Nephron (organoid): ENCODE data around the gene ITFG1.
"Not testable (repeated sequence)": the region's sequence is repeated elsewhere in the genome, so short reads cannot be mapped to it uniquely, and the experiment has no call there.

ENCODE experiments used
- H3K27ac Mint-ChIP-seq, 3 experiments: 2 replicates each; pipeline ENCODE4 v1.8.0; 2020; ENCODE audit warnings: mixed read lengths in 3 of 3, mild to moderate bottlenecking in 2 of 3, moderate library complexity in 1 of 3
- H3K27me3 Mint-ChIP-seq: 2 replicates; pipeline ENCODE4 v1.8.0; 2021; ENCODE audit warnings: low read depth, mild to moderate bottlenecking, moderate library complexity, mixed read lengths
- H3K36me3 Mint-ChIP-seq: 2 replicates; pipeline ENCODE4 v1.8.0; 2020; ENCODE audit warnings: low read depth, mixed read lengths
- H3K4me1 Mint-ChIP-seq: 2 replicates; pipeline ENCODE4 v1.8.0; 2020; ENCODE audit warnings: mixed read lengths
- H3K4me3 Mint-ChIP-seq, 3 experiments: 2 replicates each; pipeline ENCODE4 v1.8.0; 2020; ENCODE audit warnings: mild to moderate bottlenecking in 3 of 3, mixed read lengths in 3 of 3, moderate library complexity in 2 of 3
- H3K9me3 Mint-ChIP-seq: 2 replicates; pipeline ENCODE4 v1.8.0; 2020; ENCODE audit warnings: mixed read lengths
- CTCF ChIP-seq, 3 experiments: fragments of 200-600 bp; sonication (generic); IDR thresholded peaks; one replicate each; pipeline ENCODE4 v1.5.0; 2021; ENCODE audit warnings: antibody characterized with exemption in 3 of 3; ENCODE audit not compliant: unreplicated experiment in 3 of 3

The ITFG1 gene

GRCh38 chr16:47197536-47198179, 263.2 kb downstream of the ITFG1 start:
- Mint-ChIP-seq H3K4me3 (no peak overlapping the region), H3K27ac (no peak overlapping the region), H3K9me3 (no peaks in the 10 kb centered on the region), H3K36me3 (peaks cover 24% of the 10 kb centered on the region), H3K4me1 (peaks cover 7% of the 10 kb centered on the region), H3K27me3 (no peaks in the 10 kb centered on the region)
- TF ChIP-seq CTCF (IDR thresholded peaks at IDR 0.05; ENCODE audit: unreplicated experiment in 3 of 3), result no peak

GRCh38 chr16:47196457-47196856, 264.4 kb downstream of the ITFG1 start:
- Mint-ChIP-seq H3K36me3 (peaks cover 32% of the 10 kb centered on the region), H3K27ac (no peak overlapping the region), H3K27me3 (no peaks in the 10 kb centered on the region), H3K4me1 (peaks cover 7% of the 10 kb centered on the region), H3K4me3 (no peak overlapping the region), H3K9me3 (no peaks in the 10 kb centered on the region)
- TF ChIP-seq CTCF (IDR thresholded peaks at IDR 0.05; ENCODE audit: unreplicated experiment in 3 of 3), result no peak

GRCh38 chr16:47182318-47182717, 278.5 kb downstream of the ITFG1 start:
- H3K27me3 Mint-ChIP-seq, result no peaks in the 10 kb centered on the region
- H3K9me3 Mint-ChIP-seq, result peaks cover 34% of the 10 kb centered on the region
- TF ChIP-seq CTCF (IDR thresholded peaks at IDR 0.05; ENCODE audit: unreplicated experiment in 3 of 3), result no peak
- H3K4me3 Mint-ChIP-seq, result no peak overlapping the region
- no peaks in the 10 kb centered on the region for H3K4me1 Mint-ChIP-seq
- H3K27ac Mint-ChIP-seq, result no peak overlapping the region
- peaks cover 39% of the 10 kb centered on the region for H3K36me3 Mint-ChIP-seq

GRCh38 chr16:47181066-47181465, 279.8 kb downstream of the ITFG1 start:
- Mint-ChIP-seq H3K36me3 (peaks cover 39% of the 10 kb centered on the region), H3K9me3 (peaks cover 34% of the 10 kb centered on the region)
- H3K27me3 Mint-ChIP-seq, H3K4me1 Mint-ChIP-seq, H3K4me3 Mint-ChIP-seq, H3K27ac Mint-ChIP-seq: not testable (repeated sequence)

- H3K27ac Mint-ChIP-seq, result no peak overlapping the region
- TF ChIP-seq CTCF (IDR thresholded peaks at IDR 0.05; ENCODE audit: unreplicated experiment in 3 of 3), result no peak
- no peaks in the 10 kb centered on the region for H3K27me3 Mint-ChIP-seq
- H3K36me3 Mint-ChIP-seq, result peaks cover 35% of the 10 kb centered on the region
- H3K9me3 Mint-ChIP-seq, result peaks cover 31% of the 10 kb centered on the region
- no peaks in the 10 kb centered on the region for H3K4me1 Mint-ChIP-seq
- H3K4me3 Mint-ChIP-seq, result no peak overlapping the region
Observed at GRCh38 chr16:47180073-47180472, 280.8 kb downstream of the ITFG1 start.

GRCh38 chr16:47175152-47175551, 285.7 kb downstream of the ITFG1 start:
- H3K4me3 Mint-ChIP-seq, result no peak overlapping the region
- peaks cover 7% of the 10 kb centered on the region for H3K9me3 Mint-ChIP-seq
- no peaks in the 10 kb centered on the region for H3K4me1 Mint-ChIP-seq
- H3K36me3 Mint-ChIP-seq, result peaks cover 15% of the 10 kb centered on the region
- no peaks in the 10 kb centered on the region for H3K27me3 Mint-ChIP-seq
- no peak overlapping the region for H3K27ac Mint-ChIP-seq
- no peak for TF ChIP-seq CTCF (IDR thresholded peaks at IDR 0.05; ENCODE audit: unreplicated experiment in 3 of 3)
